Parietal lobe (tissue), 2 donors: Measurements from ENCODE around the gene TRMT61B. TPM values are rescaled to one million over a fixed set of nuclear protein-coding genes. Genes with fewer than 3 reads are reported as not detected.

ENCODE experiments used
- small RNA-seq: library from RNA; depleted of rRNA; stranded (forward); fragments of <200 nt; gene quantifications from one replicate; pipeline ENCODE3, GENCODE V24; 2014; ENCODE audit warnings: low replicate concordance
- total RNA-seq: library from RNA; depleted of rRNA; stranded (reverse); fragments of >200 nt; gene quantifications from one replicate; pipeline ENCODE4 v1.2.3, GENCODE V29; 2014

Gene TRMT61B
- 29.7 TPM for total RNA-seq

DNA sequence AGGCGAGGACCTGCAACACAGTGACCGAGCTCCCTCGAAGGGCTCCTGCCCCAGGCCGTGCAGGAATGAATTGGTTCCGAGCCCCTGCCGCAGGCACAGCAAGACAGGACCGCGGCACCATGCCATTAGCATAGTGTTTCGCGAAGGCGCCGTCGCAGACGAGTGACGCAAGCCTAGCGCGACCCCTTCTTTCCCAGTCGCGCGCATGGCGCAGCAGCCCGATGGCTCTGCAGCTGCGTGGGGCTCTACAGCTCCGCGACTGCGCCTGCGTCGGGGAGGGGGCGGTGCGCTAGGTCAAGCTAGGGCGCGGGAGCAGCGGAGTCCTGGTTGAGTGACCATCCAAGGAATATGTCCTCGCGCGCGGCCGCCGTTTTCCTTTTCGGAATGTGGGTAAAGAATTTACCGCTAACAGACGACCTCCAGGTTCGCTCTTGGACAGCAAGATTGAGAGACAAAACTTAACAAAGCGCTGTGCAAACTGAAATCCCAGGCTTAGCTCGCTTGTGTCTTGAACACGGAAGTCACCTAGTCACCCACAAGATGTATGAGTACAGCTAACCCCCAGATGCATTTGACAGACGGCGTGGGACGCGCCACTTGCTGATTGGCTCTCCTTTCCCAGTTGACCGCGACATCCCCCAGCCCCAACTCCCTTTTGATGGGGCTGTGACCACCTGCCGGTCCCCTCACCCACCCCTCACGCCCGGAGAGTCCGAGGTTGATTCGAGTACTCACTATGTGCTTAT lies at the start of gene TRMT61B:
TSS of gene TRMT61B (minus strand) at position 164 of the 746 bp plus-strand sequence. CDS start at position 132, 32 bp downstream.

DNA sequence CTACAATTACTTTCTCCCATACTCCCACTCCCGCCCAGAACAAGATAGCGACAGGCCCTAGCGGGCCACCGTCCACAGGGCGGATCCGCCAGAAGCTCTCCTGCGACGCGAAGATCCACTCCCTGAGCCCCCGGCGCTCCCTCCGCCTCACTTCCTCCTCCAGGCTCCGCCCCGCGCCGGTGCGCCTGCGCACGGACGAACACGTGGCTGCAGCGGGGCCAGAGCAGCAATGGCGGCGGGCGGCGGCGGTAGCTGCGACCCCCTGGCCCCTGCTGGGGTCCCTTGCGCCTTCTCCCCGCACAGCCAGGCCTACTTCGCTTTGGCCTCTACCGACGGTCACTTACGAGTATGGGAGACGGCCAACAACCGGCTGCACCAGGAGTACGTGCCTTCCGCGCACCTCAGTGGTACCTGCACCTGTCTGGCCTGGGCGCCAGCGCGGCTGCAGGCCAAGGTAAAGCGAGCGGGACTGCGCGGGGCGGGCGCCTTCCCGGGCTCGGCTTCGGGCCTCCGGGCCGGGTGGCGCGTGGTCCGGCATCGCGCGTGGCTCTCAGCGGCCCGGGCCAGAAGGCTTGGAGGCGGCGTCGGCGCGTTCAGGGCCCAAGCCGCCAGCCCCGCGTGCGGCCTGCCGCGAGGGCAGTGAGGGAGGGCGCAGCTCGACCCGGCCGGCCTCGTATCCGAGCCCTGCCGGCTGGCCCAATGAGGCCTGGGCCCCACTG lies 24.5 kb upstream of the TRMT61B start, which contains the start of gene WDR43:
TSS of gene WDR43 (plus strand) at position 198 of the 719 bp plus-strand sequence. CDS start at position 230, 32 bp downstream.

DNA sequence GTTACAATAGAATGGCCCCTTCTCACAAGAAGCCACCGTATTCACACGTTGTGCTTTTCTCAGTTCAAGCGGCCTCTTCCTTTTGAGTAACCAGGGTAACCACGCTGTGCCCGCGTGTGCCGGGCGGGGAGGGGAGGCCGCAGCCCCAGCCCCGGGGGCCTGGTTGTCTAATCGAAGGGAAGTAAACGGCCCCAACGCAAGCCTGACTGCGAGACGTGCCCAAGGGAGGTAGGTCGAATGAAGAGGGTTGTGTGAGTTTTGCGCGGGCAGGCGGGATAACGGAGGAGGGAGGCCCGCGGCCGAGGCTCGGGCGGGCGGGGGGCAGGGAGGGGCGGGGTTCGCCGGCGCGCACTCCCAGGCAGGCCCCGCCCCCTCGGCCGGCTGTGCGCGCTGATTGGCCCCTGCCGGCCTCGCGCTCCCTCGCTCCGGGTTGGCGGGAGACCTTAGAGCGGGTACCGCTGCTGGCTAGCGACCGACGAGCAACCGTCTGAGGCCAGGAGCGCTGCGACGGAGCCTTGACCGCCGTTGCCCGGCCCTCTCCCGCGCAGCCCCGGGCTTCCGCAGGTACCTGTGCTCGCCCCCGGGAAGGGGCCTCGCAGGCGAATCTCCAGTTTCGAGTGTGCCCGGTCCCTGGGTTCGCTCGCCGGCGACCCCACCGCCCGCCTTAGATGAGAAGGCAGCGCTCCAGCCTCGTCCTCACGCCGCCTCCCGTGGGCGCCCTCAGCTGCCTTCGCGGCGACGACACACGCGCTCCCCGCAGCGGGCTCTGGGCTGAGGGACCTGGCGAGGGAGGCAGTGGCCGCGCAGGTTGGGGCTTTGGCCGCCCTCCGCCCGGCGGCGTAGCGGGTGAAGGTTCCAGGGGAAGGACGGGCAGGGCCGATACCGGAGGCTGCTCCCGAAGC lies 59.5 kb downstream of the TRMT61B start, which contains the start of gene SPDYA:
TSS of gene SPDYA (plus strand) at position 451 of the 902 bp plus-strand sequence. CDS start 5,181 bp downstream, outside the sequence.

Small RNA genes within 50 kb of the gene (small RNA-seq; reads per million reads assigned to genes)
- gene SNORD92: 674 reads per million, percentile 98 among the genes with 10 or more reads in this experiment

Other genes with a start within 250 kb of the TRMT61B start
- gene PPP1CB, start 118.5 kb downstream of the TRMT61B start, total RNA-seq: 225 TPM
- gene SPDYA, start 59.5 kb downstream of the TRMT61B start, total RNA-seq: 5.0 TPM
- 52.6 TPM for gene WDR43, start 24.4 kb upstream of the TRMT61B start, total RNA-seq
- gene TOGARAM2, start 111.0 kb upstream of the TRMT61B start, total RNA-seq: under 0.01 TPM
- gene PCARE, start 204.2 kb upstream of the TRMT61B start, total RNA-seq: not detected
- 51.3 TPM for gene CLIP4, start 245.1 kb upstream of the TRMT61B start, total RNA-seq